ENCODE data around the gene ADCY5.

- TF ChIP-seq CTCF (IDR thresholded peaks at IDR 0.05) (no peak), REST (IDR thresholded peaks at IDR 0.05; ENCODE audit: insufficient read depth in 1 of 2, low read depth in 2 of 2, low read length in 1 of 2) (no peak)
Observed at GRCh38 chr3:123285479-123285878, 163.4 kb downstream of the ADCY5 start.

All from Panc1 (cell line).